Astrocyte of the cerebellum (primary cell): ENCODE results near the gene C21orf91.

Experiments
- DNase-seq: peaks from one replicate; pipeline ENCODE4 v3.0.0-alpha.2; 2011; ENCODE audit warnings: low read depth
- H3K4me3 ChIP-seq: 2 replicates; pipeline ENCODE4 v1.5.1; 2011; ENCODE audit warnings: mild to moderate bottlenecking, low read depth, low read length, moderate library complexity
- CTCF ChIP-seq: IDR thresholded peaks from 2 replicates; pipeline ENCODE4 v1.5.1; 2012; ENCODE audit warnings: low read length, low read depth, moderate library complexity, mild to moderate bottlenecking; ENCODE audit errors: missing control alignments
- in situ Hi-C: cut with HindIII; loops from 2 replicates; pipeline ENCODE4 v1.10.0; 2017; ENCODE audit warnings: low sequenced_read_pairs

Gene C21orf91

DNA sequence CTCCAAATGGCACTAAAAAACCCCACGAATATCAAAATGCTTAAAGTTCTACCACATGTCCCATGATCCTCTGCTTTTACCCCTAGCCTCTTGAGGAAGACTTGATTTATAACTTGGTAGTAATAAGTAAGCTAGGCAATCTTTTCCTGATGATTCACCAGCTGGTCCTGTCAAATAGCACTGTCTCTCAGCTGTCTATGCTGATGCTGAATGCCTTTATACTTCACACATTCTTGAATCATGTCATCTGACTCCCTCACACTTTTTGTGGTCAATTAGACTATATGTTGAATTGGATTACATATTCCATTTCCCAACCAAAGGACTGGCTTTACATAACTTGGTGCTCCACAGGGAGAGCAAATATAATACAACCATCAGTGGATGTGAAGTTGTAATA, 16.6 kb downstream of the C21orf91 start:
- H3K4me3 ChIP-seq: no peak overlapping the region
- DNase-seq: no peak
- TF ChIP-seq CTCF: no peak
- in situ Hi-C loops: no loop called here

GRCh38 chr21:17799414-17800164, 19.6 kb downstream of the C21orf91 start:
- no peak for DNase-seq
- TF ChIP-seq CTCF: no peak
- in situ Hi-C loops: no loop called here
- no peak overlapping the region for H3K4me3 ChIP-seq

GRCh38 chr21:17798796-17799195, 20.4 kb downstream of the C21orf91 start:
- in situ Hi-C loops: no loop called here
- no peak for TF ChIP-seq CTCF
- no peak for DNase-seq
- H3K4me3 ChIP-seq: no peak overlapping the region

GRCh38 chr21:17797967-17798366, 21.2 kb downstream of the C21orf91 start:
- TF ChIP-seq CTCF: no peak
- no peak overlapping the region for H3K4me3 ChIP-seq
- in situ Hi-C loops: no loop called here
- no peak for DNase-seq

DNA sequence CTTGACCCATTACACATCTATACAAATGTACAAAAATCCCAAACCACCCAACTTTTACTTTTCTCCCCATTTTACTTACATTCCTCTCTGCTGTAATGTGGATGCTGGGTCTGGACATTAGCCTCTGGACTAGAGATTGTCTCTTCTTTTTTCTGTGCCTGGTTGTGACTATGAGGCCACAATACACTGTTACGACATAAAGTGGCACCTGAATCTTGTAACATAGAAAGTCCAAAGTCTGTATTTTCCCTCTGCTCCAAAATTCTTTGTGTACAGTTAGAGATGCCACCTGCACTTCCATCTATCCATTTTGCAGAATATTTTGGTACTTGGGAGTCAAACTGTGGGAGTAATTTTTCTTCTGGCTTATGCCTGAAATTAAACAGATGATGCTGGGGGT, 22.7 kb downstream of the C21orf91 start:
- TF ChIP-seq CTCF: no peak
- H3K4me3 ChIP-seq: no peak overlapping the region
- in situ Hi-C loops: no loop called here
- DNase-seq: no peak

DNA sequence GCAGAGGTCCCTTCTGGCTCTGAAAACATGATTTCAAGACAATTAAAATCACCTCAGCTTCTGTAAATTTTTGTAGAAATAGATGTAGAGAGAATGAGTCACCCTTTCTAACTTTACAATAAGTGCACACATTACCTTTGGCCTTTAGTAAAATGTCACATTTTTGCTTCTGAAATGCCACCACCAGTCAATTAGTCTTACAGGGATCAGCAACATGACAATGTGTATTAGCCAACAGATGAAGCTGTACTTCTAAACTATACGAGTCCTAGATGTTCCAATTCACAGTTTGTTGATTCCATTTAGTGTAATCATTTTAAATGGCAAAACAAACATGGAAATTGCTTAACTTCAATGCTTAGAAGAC, 23.1 kb downstream of the C21orf91 start:
- TF ChIP-seq CTCF: no peak
- in situ Hi-C loops: no loop called here
- no peak for DNase-seq
- no peak overlapping the region for H3K4me3 ChIP-seq
